Breast epithelium (tissue), 3 donors: ENCODE results near the gene PPHLN1.

ENCODE experiments used
- CTCF ChIP-seq, 3 donors: fragments of 450-650 bp; IDR thresholded peaks; one replicate each; pipeline ENCODE4 v1.5.1; 2016 to 2017; ENCODE audit warnings: antibody characterized with exemption in 3 of 3, mild to moderate bottlenecking in 3 of 3, moderate library complexity in 3 of 3
- POLR2A ChIP-seq: fragments of 450-650 bp; IDR thresholded peaks from one replicate; pipeline ENCODE4 v1.6.1; 2016; ENCODE audit warnings: antibody characterized with exemption, mild to moderate bottlenecking, moderate library complexity
- POLR2AphosphoS5 ChIP-seq, 3 donors: sonication (generic); formaldehyde crosslinking; IDR thresholded peaks; one replicate each; pipeline ENCODE4 v1.6.1; 2017; ENCODE audit warnings: antibody characterized with exemption in 3 of 3

GRCh38 chr12:42481368-42481767, 155.4 kb downstream of the PPHLN1 start:
- TF ChIP-seq CTCF (IDR thresholded peaks at IDR 0.05) (no peak), POLR2A (no peak), POLR2AphosphoS5 (IDR thresholded peaks at IDR 0.05) (no peak)
